PC-9 (cell line): Measurements from ENCODE around the gene STYXL1.

Experiments used
- CTCF ChIP-seq: fragments of 200-600 bp; sonication (generic); conservative IDR thresholded peaks from 2 replicates; pipeline ENCODE4 v1.6.1; 2017; ENCODE audit warnings: mixed run types, antibody characterized with exemption, mild to moderate bottlenecking, moderate library complexity
- EZH2 ChIP-seq: fragments of 200-600 bp; sonication (generic); IDR thresholded peaks from 2 replicates; pipeline ENCODE4 v1.8.0; 2017; ENCODE audit warnings: antibody characterized with exemption, low read depth

GRCh38 chr7:75995052-75995471 is 52.7 kb downstream of the STYXL1 start:
- TF ChIP-seq CTCF = no peak
- TF ChIP-seq EZH2 = no peak
